ENCODE data around the gene PRXL2A. TPM values are rescaled to one million over a fixed set of nuclear protein-coding genes. Genes with fewer than 3 reads are reported as not detected.
A peak's percentile ranks its signal among the peaks of the same experiment; 100 is the strongest.

Gene PRXL2A
- total RNA-seq, 1 donor from 2014 or later: 13.2 TPM

GRCh38 chr10:80452640-80453039, 44.3 kb downstream of the PRXL2A start:
- peaks cover 5% of the 10 kb centered on the region for H3K36me3 Mint-ChIP-seq (ENCODE audit: low read depth)
- no peak overlapping the region for H3K27ac Mint-ChIP-seq
- intact Hi-C loops (cut with micrococcal nuclease): loop anchor here (1.0 to 10.0 kb wide), 4 partner anchors 44 to 378 kb away; partner anchors contain the start of genes ANXA11, PRXL2A and TMEM254
- H3K4me3 Mint-ChIP-seq: no peak overlapping the region
- H3K4me1 Mint-ChIP-seq (ENCODE audit: low read depth): peaks cover 47% of the 10 kb centered on the region
- H3K27me3 Mint-ChIP-seq (ENCODE audit: insufficient read depth): peaks cover 3% of the 10 kb centered on the region
- DNase-seq (ENCODE audit: low spot score): no peak
- no peaks in the 10 kb centered on the region for H3K9me3 Mint-ChIP-seq

- intact Hi-C loops (cut with micrococcal nuclease): loop anchor here (1.0 to 10.0 kb wide), 4 partner anchors 45 to 378 kb away; partner anchors contain the start of genes ANXA11, PRXL2A and TMEM254
- no peak for DNase-seq (ENCODE audit: low spot score)
- peak overlapping the region; percentile 64 for H3K4me3 Mint-ChIP-seq
- peak overlapping the region; percentile 75 for H3K27ac Mint-ChIP-seq
- peaks cover 5% of the 10 kb centered on the region for H3K36me3 Mint-ChIP-seq (ENCODE audit: low read depth)
- peaks cover 49% of the 10 kb centered on the region for H3K4me1 Mint-ChIP-seq (ENCODE audit: low read depth)
- no peaks in the 10 kb centered on the region for H3K9me3 Mint-ChIP-seq
- no peaks in the 10 kb centered on the region for H3K27me3 Mint-ChIP-seq (ENCODE audit: insufficient read depth)
These were observed 44.9 kb downstream of the PRXL2A start for GRCh38 chr10:80453056-80453841.

DNA sequence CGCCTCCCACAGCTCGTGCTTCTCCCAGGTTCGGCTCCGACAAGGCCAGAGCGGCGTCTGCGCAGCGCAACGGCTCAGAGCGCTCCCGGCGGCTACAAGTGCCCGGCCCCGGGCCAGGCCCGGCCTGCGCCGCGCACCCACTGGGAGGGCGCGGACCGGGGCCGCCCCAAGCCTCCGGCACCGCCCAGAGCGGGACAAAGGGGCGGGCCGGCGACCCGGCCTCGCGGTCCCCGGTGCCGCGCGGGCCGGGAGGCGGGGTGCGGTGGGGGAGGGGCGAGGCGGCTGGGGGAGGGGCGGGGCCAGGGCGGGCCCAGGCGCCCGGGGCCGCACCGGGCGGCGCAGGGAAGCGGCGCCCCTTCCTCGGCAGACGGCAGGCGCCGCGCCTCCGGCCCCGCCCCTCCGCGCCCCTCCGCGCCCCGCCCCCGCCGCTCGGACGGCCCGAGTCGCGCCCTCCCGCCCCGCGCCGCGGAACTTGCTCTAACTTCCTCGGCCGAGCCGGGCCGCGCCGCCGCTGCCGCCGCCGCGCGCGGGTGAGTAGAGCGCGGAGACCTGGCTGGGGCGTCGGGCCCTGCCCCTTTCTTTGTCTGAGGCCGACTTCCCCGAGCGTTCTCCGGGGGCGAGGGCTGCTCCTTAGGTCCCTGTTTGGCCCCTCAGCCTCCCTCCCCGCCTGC, 45.6 kb downstream of the PRXL2A start, which contains the start of gene TSPAN14:
TSPAN14 (plus strand) TSS at position 469 of the 671 bp plus-strand sequence. CDS start 34,924 bp downstream, outside the sequence.
- Mint-ChIP-seq H3K9me3 (no peaks in the 10 kb centered on the region), H3K4me3 (peak within 1 kb of the TSS; percentile 98), H3K36me3 (ENCODE audit: low read depth) (peaks cover 9% of the 10 kb centered on the region), H3K27me3 (ENCODE audit: insufficient read depth) (no peaks in the 10 kb centered on the region), H3K4me1 (ENCODE audit: low read depth) (peaks cover 49% of the 10 kb centered on the region), H3K27ac (peak within 1 kb of the TSS; percentile 88)
- intact Hi-C loops (cut with micrococcal nuclease): loop anchor here (1.0 to 10.0 kb wide), 6 partner anchors 31 to 379 kb away; partner anchors contain the start of genes ANXA11, PRXL2A and TMEM254
- DNase-seq (ENCODE audit: low spot score): peak; percentile 73

DNA sequence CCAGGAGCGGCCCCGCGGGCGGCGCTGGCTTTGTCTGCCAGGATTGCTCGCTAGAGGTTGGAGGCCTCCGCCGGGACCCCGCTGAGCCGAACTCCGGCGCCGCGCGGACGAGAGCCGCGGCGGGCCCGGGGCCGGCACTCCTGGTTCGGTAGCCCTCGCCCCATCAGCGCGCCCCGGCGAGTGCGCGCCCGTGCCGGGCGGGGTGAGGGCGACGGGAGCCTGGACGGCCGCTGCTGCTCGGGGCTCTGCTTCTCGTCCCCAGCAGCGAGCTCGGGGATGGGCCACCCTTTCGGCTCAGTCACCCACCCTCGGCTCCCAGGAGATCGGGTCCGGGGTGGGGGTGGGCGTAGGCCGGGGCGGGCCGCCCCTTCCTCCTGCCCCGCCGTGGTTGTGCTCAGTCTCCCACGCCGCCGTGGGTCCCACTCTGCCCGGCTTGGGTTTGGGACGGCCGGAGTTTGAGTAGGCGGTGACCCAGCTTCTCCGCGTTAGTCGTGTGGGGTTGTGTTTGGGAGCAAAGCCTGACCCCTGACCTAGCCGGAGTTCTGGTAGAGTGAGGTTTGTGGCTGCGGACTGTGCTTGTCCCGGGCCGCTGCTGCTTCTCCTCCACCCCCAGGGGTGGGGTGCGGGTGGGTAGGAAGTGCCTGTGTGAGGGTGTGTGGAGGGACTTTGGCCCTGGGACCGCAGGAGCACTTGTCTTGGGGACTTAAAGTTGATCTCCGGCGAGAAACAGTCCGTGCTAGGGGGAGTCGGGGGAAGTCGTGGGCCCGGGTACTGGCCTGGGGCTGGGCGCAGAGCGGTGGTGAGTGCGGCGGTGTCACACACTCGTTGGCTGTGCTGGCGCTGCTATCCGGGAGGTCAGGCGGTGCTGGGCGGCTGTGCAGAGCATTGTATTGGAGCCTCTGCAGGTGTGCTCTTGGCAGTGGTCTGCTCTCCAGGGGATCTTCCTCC, 46.4 kb downstream of the PRXL2A start:
- no peaks in the 10 kb centered on the region for H3K27me3 Mint-ChIP-seq (ENCODE audit: insufficient read depth)
- intact Hi-C loops (cut with micrococcal nuclease): loop anchor here (1.0 to 10.0 kb wide), 6 partner anchors 9 to 380 kb away; partner anchors contain the start of genes ANXA11 and TMEM254
- H3K4me1 Mint-ChIP-seq (ENCODE audit: low read depth): peaks cover 50% of the 10 kb centered on the region
- peak overlapping the region; percentile 88 for H3K27ac Mint-ChIP-seq
- no peaks in the 10 kb centered on the region for H3K9me3 Mint-ChIP-seq
- DNase-seq (ENCODE audit: low spot score): no peak
- H3K36me3 Mint-ChIP-seq (ENCODE audit: low read depth): peaks cover 9% of the 10 kb centered on the region
- H3K4me3 Mint-ChIP-seq: peak overlapping the region; percentile 98

- H3K36me3 Mint-ChIP-seq (ENCODE audit: low read depth): peaks cover 11% of the 10 kb centered on the region
- no peaks in the 10 kb centered on the region for H3K27me3 Mint-ChIP-seq (ENCODE audit: insufficient read depth)
- peaks cover 59% of the 10 kb centered on the region for H3K4me1 Mint-ChIP-seq (ENCODE audit: low read depth)
- peak overlapping the region; percentile 98 for H3K4me3 Mint-ChIP-seq
- DNase-seq (ENCODE audit: low spot score): no peak
- intact Hi-C loops (cut with micrococcal nuclease): loop anchor here (1.0 to 10.0 kb wide), 4 partner anchors 8 to 381 kb away; partner anchors contain the start of genes ANXA11 and TMEM254
- no peaks in the 10 kb centered on the region for H3K9me3 Mint-ChIP-seq
- H3K27ac Mint-ChIP-seq: peak overlapping the region; percentile 88
These were observed 47.4 kb downstream of the PRXL2A start for GRCh38 chr10:80455461-80456349.

GRCh38 chr10:80457554-80458262, 49.4 kb downstream of the PRXL2A start:
- no peaks in the 10 kb centered on the region for H3K9me3 Mint-ChIP-seq
- H3K27ac Mint-ChIP-seq: peak overlapping the region; percentile 88
- intact Hi-C loops (cut with micrococcal nuclease): loop anchor here (10.0 kb wide), 2 partner anchors 253 to 383 kb away; partner anchors contain the start of genes ANXA11 and TMEM254
- no peak for DNase-seq (ENCODE audit: low spot score)
- H3K4me1 Mint-ChIP-seq (ENCODE audit: low read depth): peaks cover 79% of the 10 kb centered on the region
- H3K4me3 Mint-ChIP-seq: peak overlapping the region; percentile 98
- H3K27me3 Mint-ChIP-seq (ENCODE audit: insufficient read depth): no peaks in the 10 kb centered on the region
- H3K36me3 Mint-ChIP-seq (ENCODE audit: low read depth): peaks cover 17% of the 10 kb centered on the region

GRCh38 chr10:80458263-80458625, 49.9 kb downstream of the PRXL2A start:
- intact Hi-C loops (cut with micrococcal nuclease): loop anchor here (10.0 kb wide), 2 partner anchors 253 to 383 kb away; partner anchors contain the start of genes ANXA11 and TMEM254
- peaks cover 18% of the 10 kb centered on the region for H3K36me3 Mint-ChIP-seq (ENCODE audit: low read depth)
- DNase-seq (ENCODE audit: low spot score): no peak
- H3K9me3 Mint-ChIP-seq: no peaks in the 10 kb centered on the region
- peak overlapping the region; percentile 98 for H3K4me3 Mint-ChIP-seq
- peak overlapping the region; percentile 88 for H3K27ac Mint-ChIP-seq
- H3K4me1 Mint-ChIP-seq (ENCODE audit: low read depth): peaks cover 81% of the 10 kb centered on the region
- H3K27me3 Mint-ChIP-seq (ENCODE audit: insufficient read depth): no peaks in the 10 kb centered on the region

DNA sequence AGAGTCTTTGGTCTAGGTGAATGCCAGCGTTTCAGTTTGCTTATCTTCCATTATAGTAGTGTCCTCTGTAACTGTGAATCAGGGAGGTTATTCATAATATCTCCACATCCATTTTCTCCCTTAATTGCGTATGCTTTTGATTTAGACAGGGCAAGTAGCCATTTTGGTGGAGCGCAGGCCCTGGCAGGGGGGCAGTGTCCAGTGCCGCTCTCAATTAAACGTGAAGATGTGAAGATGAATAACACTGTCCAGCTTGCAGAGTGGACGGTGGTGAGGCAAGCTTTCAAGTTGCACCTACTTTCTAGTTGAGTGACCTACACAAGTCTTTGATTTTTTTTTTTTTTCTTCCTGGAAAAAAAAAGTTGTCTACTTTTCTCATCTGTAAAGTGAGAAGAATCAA, 50.3 kb downstream of the PRXL2A start:
- Mint-ChIP-seq H3K9me3 (no peaks in the 10 kb centered on the region), H3K4me1 (ENCODE audit: low read depth) (peaks cover 81% of the 10 kb centered on the region), H3K4me3 (peak overlapping the region; percentile 98), H3K27ac (peak overlapping the region; percentile 88), H3K27me3 (ENCODE audit: insufficient read depth) (no peaks in the 10 kb centered on the region), H3K36me3 (ENCODE audit: low read depth) (peaks cover 22% of the 10 kb centered on the region)
- DNase-seq (ENCODE audit: low spot score): no peak
- intact Hi-C loops (cut with micrococcal nuclease): loop anchor here (1.0 to 10.0 kb wide), 4 partner anchors 10 to 384 kb away; partner anchors contain the start of genes ANXA11 and TMEM254

GRCh38 chr10:80459047-80459865, 50.9 kb downstream of the PRXL2A start:
- peaks cover 22% of the 10 kb centered on the region for H3K36me3 Mint-ChIP-seq (ENCODE audit: low read depth)
- peak overlapping the region; percentile 88 for H3K27ac Mint-ChIP-seq
- H3K4me3 Mint-ChIP-seq: peak overlapping the region; percentile 98
- H3K9me3 Mint-ChIP-seq: no peaks in the 10 kb centered on the region
- no peaks in the 10 kb centered on the region for H3K27me3 Mint-ChIP-seq (ENCODE audit: insufficient read depth)
- peak; percentile 67 for DNase-seq (ENCODE audit: low spot score)
- intact Hi-C loops (cut with micrococcal nuclease): loop anchor here (1.0 to 10.0 kb wide), 4 partner anchors 9 to 384 kb away; partner anchors contain the start of genes ANXA11 and TMEM254
- peaks cover 86% of the 10 kb centered on the region for H3K4me1 Mint-ChIP-seq (ENCODE audit: low read depth)
